HG03571 (cell line): Measurements from ENCODE around the gene ASTN2.

Experiments
- ATAC-seq: cut with Tn5 transposase; IDR thresholded peaks from one replicate; pipeline ENCODE4 v1.9.1; 2021; ENCODE audit not compliant: unreplicated experiment

ASTN2 gene

GRCh38 chr9:116380496-116380995 is 1034.3 kb downstream of the ASTN2 start:
- ATAC-seq, result no peak

- ATAC-seq, result no peak
These were observed 1035.0 kb downstream of the ASTN2 start for GRCh38 chr9:116379821-116380220.

- no peak for ATAC-seq
These were observed 1036.0 kb downstream of the ASTN2 start for GRCh38 chr9:116378873-116379272.

- ATAC-seq, result no peak
These were observed 1037.6 kb downstream of the ASTN2 start for GRCh38 chr9:116377179-116377798.
